HEK293 (cell line): ENCODE data around the gene BAX.

Experiments
- CTCF ChIP-seq: fragments of 450-650 bp; formaldehyde crosslinking; IDR thresholded peaks from 2 replicates; pipeline ENCODE4 v1.5.1; 2016; ENCODE audit warnings: missing biosample characterization, missing genetic modification characterization
- HOXD13 ChIP-seq: sonication (generic); formaldehyde crosslinking; IDR thresholded peaks from 2 replicates; pipeline ENCODE4 v1.8.0; 2022; ENCODE audit warnings: missing genetic modification reagents, borderline replicate concordance
- REST ChIP-seq: fragments of 450-650 bp; formaldehyde crosslinking; IDR thresholded peaks from 2 replicates; pipeline ENCODE4 v1.5.1; 2016; ENCODE audit warnings: missing biosample characterization, missing genetic modification characterization
- ZBTB21 ChIP-seq: fragments of 450-650 bp; formaldehyde crosslinking; IDR thresholded peaks from 2 replicates; pipeline ENCODE4 v1.5.1; 2017; ENCODE audit warnings: missing biosample characterization, missing genetic modification characterization
- ZNF10 ChIP-seq: fragments of 450-650 bp; formaldehyde crosslinking; IDR thresholded peaks from 2 replicates; pipeline ENCODE4 v1.5.1; 2017; ENCODE audit warnings: missing biosample characterization, missing genetic modification characterization
- ZNF114 ChIP-seq: fragments of 450-650 bp; formaldehyde crosslinking; IDR thresholded peaks from 2 replicates; pipeline ENCODE4 v1.5.0; 2017; ENCODE audit warnings: missing biosample characterization, missing genetic modification characterization
- ZNF121 ChIP-seq: fragments of 450-650 bp; formaldehyde crosslinking; IDR thresholded peaks from 2 replicates; pipeline ENCODE4 v1.5.1; 2016; ENCODE audit warnings: missing biosample characterization, missing genetic modification characterization
- ZNF274 ChIP-seq, 2 experiments: fragments of 200-500 bp in 1 of 2; fragments of 450-650 bp in 1 of 2; sonication (Bioruptor generic) in 1 of 2; formaldehyde crosslinking in 1 of 2; IDR thresholded peaks; 2 replicates each; pipeline versions ENCODE4 v1.5.1 to v1.6.1; 2014 to 2016; ENCODE audit warnings: borderline replicate concordance in 1 of 2, inconsistent platforms in 1 of 2, low read length in 1 of 2, missing biosample characterization in 1 of 2, missing genetic modification characterization in 1 of 2
- ZNF76 ChIP-seq: fragments of 450-650 bp; formaldehyde crosslinking; IDR thresholded peaks from 2 replicates; pipeline ENCODE4; 2016; ENCODE audit warnings: low read depth, missing biosample characterization, missing genetic modification characterization, borderline replicate concordance
- ZNF830 ChIP-seq: fragments of 450-650 bp; IDR thresholded peaks from 2 replicates; pipeline ENCODE4 v1.5.0; 2018; ENCODE audit warnings: missing biosample characterization, missing genetic modification characterization, low read depth, mild to moderate bottlenecking, moderate library complexity

- TF ChIP-seq HOXD13 (CRISPR knock-in tag) (no peak), CTCF (tag by site-specific recombination) (no peak), ZNF830 (tag by site-specific recombination) (no peak), ZNF274 (IDR thresholded peaks at IDR 0.05; ENCODE audit: low read length) (no peak), ZNF274 (tag by site-specific recombination; IDR thresholded peaks at IDR 0.05; ENCODE audit: borderline replicate concordance) (no peak), ZBTB21 (no peak), ZNF114 (no peak), ZNF121 (tag by site-specific recombination) (no peak), ZNF10 (tag by site-specific recombination) (no peak), REST (tag by site-specific recombination) (no peak), ZNF76 (tag by site-specific recombination) (no peak)
Observed at GRCh38 chr19:48955308-48955958, 758 bp downstream of the BAX start.
